MV-4-11 (cell line): ENCODE results near the gene MTTP.

Source experiments
- DNase-seq: peaks from one replicate; lab custom pipeline; 2025; lab: John Stamatoyannopoulos, UW

The MTTP gene

GRCh38 chr4:99670409-99671073, 95.9 kb downstream of the MTTP start:
- no peak for DNase-seq
